A549 (cell line): Measurements from ENCODE around the gene MEG3. TPM values are rescaled to one million over a fixed set of nuclear protein-coding genes. Genes with fewer than 3 reads are reported as not detected.

Experiments used
- ATAC-seq, 2 experiments: fragments of 200-7000 bp in 1 of 2; fragments of >200 bp in 1 of 2; cut with Nextera tagmentation in 1 of 2; cut with Tn5 transposase in 1 of 2; 3 replicates each; pipeline versions ENCODE4 v1.8.0 to v1.9.1; 2018 to 2020; ENCODE audit warnings: mild to moderate bottlenecking in 1 of 2, moderate library complexity in 1 of 2
- CTCF ChIA-PET: fragments of 300-600 bp; sonication (Branson Sonifier 250); formaldehyde crosslinking; extraction: SDS; loops from one replicate; lab custom pipeline; 2021; ENCODE audit warnings: antibody characterized with exemption, inconsistent platforms; lab: Yijun Ruan, JAX
- POLR2A ChIA-PET: fragments of 350-600 bp; formaldehyde crosslinking; extraction: SDS; loops from one replicate; lab custom pipeline; 2021; ENCODE audit warnings: antibody characterized with exemption, inconsistent platforms; lab: Yijun Ruan, JAX
- DNase-seq, 2 experiments: peaks; one replicate each; pipeline versions ENCODE4 v3.0.0 to v3.0.0-alpha.2; 2011 to 2016; ENCODE audit warnings: low read depth in 1 of 2, low spot score in 1 of 2
- FAIRE-seq: peaks from 2 replicates; lab custom pipeline; 2011; peaks lifted over from hg19 to GRCh38; lab: Jason Lieb, UNC
- H3K27ac ChIP-seq, 2 experiments: fragments of >200 bp; sonication (Bioruptor Twin); formaldehyde crosslinking; 3 replicates each; pipeline ENCODE4 v1.5.1; 2016 to 2017
- H3K4me1 ChIP-seq: fragments of >200 bp; sonication (Bioruptor Twin); formaldehyde crosslinking; 3 replicates; pipeline ENCODE4 v1.6.1; 2016
- H3K4me2 ChIP-seq: fragments of >200 bp; sonication (Bioruptor Twin); formaldehyde crosslinking; 3 replicates; pipeline ENCODE4 v1.6.1; 2016
- H3K4me3 ChIP-seq: fragments of >200 bp; sonication (Bioruptor Twin); formaldehyde crosslinking; 3 replicates; pipeline ENCODE4 v1.5.1; 2016
- H3K9me3 ChIP-seq: fragments of >200 bp; sonication (Bioruptor Twin); formaldehyde crosslinking; 3 replicates; pipeline ENCODE4 v1.6.1; 2016
- BHLHE40 ChIP-seq: IDR thresholded peaks from 2 replicates; pipeline ENCODE4 v1.6.1; 2012; ENCODE audit warnings: low read depth, low read length, inconsistent platforms
- CBX8 ChIP-seq: fragments of 200-600 bp; sonication (generic); IDR thresholded peaks from 2 replicates; pipeline ENCODE4 v1.6.1; 2016
- ESRRA ChIP-seq: fragments of 150-350 bp; IDR thresholded peaks from 2 replicates; pipeline ENCODE4 v1.6.1; 2014; ENCODE audit warnings: mild to moderate bottlenecking, low read length, borderline replicate concordance
- FOSL2 ChIP-seq, 2 experiments: fragments of 450-650 bp in 1 of 2; fragments of >200 bp in 1 of 2; sonication (Bioruptor Twin) in 1 of 2; formaldehyde crosslinking; IDR thresholded peaks; 2 replicates each; pipeline versions ENCODE4 v1.5.0 to v1.6.1; 2016 to 2020; ENCODE audit warnings: mild to moderate bottlenecking in 1 of 2, moderate library complexity in 1 of 2
- FOXS1 ChIP-seq: fragments of 250-450 bp; sonication (Bioruptor Pico); IDR thresholded peaks from 2 replicates; pipeline ENCODE4 v1.5.0; 2020; ENCODE audit warnings: mild to moderate bottlenecking, moderate library complexity
- HOXA7 ChIP-seq: fragments of 250-450 bp; sonication (Bioruptor Pico); IDR thresholded peaks from 2 replicates; pipeline ENCODE4 v1.5.0; 2020; ENCODE audit warnings: mild to moderate bottlenecking, moderate library complexity
- HOXB13 ChIP-seq: fragments of 250-450 bp; sonication (Bioruptor Pico); IDR thresholded peaks from 2 replicates; pipeline ENCODE4 v1.5.0; 2020; ENCODE audit warnings: low read depth, mild to moderate bottlenecking, moderate library complexity
- KDM5A ChIP-seq: fragments of 200-600 bp; sonication (generic); IDR thresholded peaks from 2 replicates; pipeline ENCODE4 v1.6.1; 2016; ENCODE audit warnings: antibody characterized with exemption, mild to moderate bottlenecking
- MYC ChIP-seq: IDR thresholded peaks from 2 replicates; pipeline ENCODE4 v1.6.1; 2012; ENCODE audit warnings: mild to moderate bottlenecking, inconsistent platforms, low read length, improper control_type of control experiment, borderline replicate concordance
- NPAS2 ChIP-seq: fragments of 250-450 bp; sonication (Bioruptor Pico); IDR thresholded peaks from 2 replicates; pipeline ENCODE4 v1.8.0; 2022; ENCODE audit warnings: mild to moderate bottlenecking, moderate library complexity, borderline replicate concordance
- PHF8 ChIP-seq: fragments of 200-600 bp; sonication (generic); IDR thresholded peaks from 2 replicates; pipeline ENCODE4 v1.6.1; 2016; ENCODE audit warnings: low read depth, mild to moderate bottlenecking, antibody characterized with exemption, moderate library complexity, borderline replicate concordance
- RNF2 ChIP-seq: fragments of 200-600 bp; sonication (generic); IDR thresholded peaks from 2 replicates; pipeline ENCODE4 v1.6.1; 2016; ENCODE audit warnings: low read depth, mild to moderate bottlenecking, antibody characterized with exemption, moderate library complexity, borderline replicate concordance
- TFCP2L1 ChIP-seq: fragments of 250-450 bp; sonication (Bioruptor Pico); IDR thresholded peaks from 2 replicates; pipeline ENCODE4 v1.5.0; 2021; ENCODE audit warnings: mild to moderate bottlenecking
- ZC3H11A ChIP-seq: fragments of 450-650 bp; IDR thresholded peaks from 2 replicates; pipeline ENCODE4 v1.6.1; 2014; ENCODE audit warnings: antibody characterized with exemption, mild to moderate bottlenecking
- ZFP36 ChIP-seq: fragments of 450-650 bp; IDR thresholded peaks from 2 replicates; pipeline ENCODE4 v1.6.1; 2014; ENCODE audit warnings: borderline replicate concordance; ENCODE audit not compliant: partially characterized antibody
- ZNF302 ChIP-seq: fragments of 250-450 bp; sonication (Bioruptor Pico); IDR thresholded peaks from 2 replicates; pipeline ENCODE4 v1.9.0; 2021; ENCODE audit warnings: inconsistent platforms, mild to moderate bottlenecking, moderate library complexity
- ZSCAN20 ChIP-seq: fragments of 250-450 bp; sonication (Bioruptor Pico); IDR thresholded peaks from 2 replicates; pipeline ENCODE4 v1.8.0; 2022; ENCODE audit warnings: mild to moderate bottlenecking, moderate library complexity
- WGBS: methylation state at CpG from one replicate; pipeline ENCODE4 v1.1.6; 2017; ENCODE audit errors: missing lambda C conversion rate; 5-methylcytosine and 5-hydroxymethylcytosine counted together
- polyA plus RNA-seq, 4 experiments: library from polyadenylated mRNA; depleted of rRNA in 3 of 4; stranded (reverse); fragments of >200 nt; fragmentation: RNase III in 1 of 4; extraction: RNeasy Plus Mini Kit Qiagen cat#74134 plus additional on column Dnase treatment in 1 of 4; gene quantifications; 2 replicates in 3 of 4; 3 replicates in 1 of 4; pipeline ENCODE4 v1.2.3, GENCODE V29; 2011 to 2017
- TF ChIP-seq, protein P1 (sequence below): fragments of >200 bp; sonication (Bioruptor Twin); formaldehyde crosslinking; IDR thresholded peaks from 2 replicates; pipeline ENCODE4 v1.6.1; 2016
- TF ChIP-seq, protein P2 (sequence below): fragments of 450-650 bp; IDR thresholded peaks from 2 replicates; pipeline ENCODE4 v1.6.1; 2014; ENCODE audit warnings: antibody characterized with exemption
- TF ChIP-seq, protein P3 (sequence below): fragments of >200 bp; sonication (Bioruptor Twin); formaldehyde crosslinking; IDR thresholded peaks from 3 replicates; pipeline ENCODE4 v1.5.1; 2016
- TF ChIP-seq, protein P4 (sequence below): fragments of 250-450 bp; sonication (Bioruptor Pico); IDR thresholded peaks from 2 replicates; pipeline ENCODE4 v1.5.0; 2020; ENCODE audit warnings: low read depth, mild to moderate bottlenecking, moderate library complexity
- TF ChIP-seq, protein P5 (sequence below): IDR thresholded peaks from 2 replicates; pipeline ENCODE4 v1.6.1; 2012; ENCODE audit warnings: low read depth, borderline replicate concordance

The MEG3 gene
- polyA plus RNA-seq, 2 of the 4 experiments (the other 2 are of a cell fraction), result 27.0 to 56.7 TPM

DNA sequence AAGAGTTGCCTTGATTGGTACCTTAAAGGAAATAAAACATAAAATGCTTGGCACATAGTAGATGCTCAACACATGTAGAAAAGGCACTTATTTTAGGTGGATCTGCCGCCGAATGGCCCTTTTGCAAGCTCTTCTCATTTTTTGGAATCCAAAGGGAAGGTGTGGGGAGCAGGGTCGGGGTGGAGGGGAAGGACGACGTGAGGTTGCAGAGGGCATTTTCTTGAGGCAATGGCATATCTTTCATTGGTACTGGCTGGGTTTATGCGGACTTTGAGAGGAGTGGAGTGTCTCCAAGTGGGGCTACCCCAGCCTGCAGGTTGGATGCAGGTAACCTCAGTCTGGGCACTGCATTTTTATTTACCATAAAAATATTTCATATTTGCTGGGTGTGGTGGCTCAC, 69.5 kb downstream of the MEG3 start:
- WGBS, result 88% methylated on average over 6 of the region's 6 CpGs
- Histone ChIP-seq H3K4me1 (no peaks in the 10 kb centered on the region), H3K9me3 (no peaks in the 10 kb centered on the region), H3K27ac (no peak overlapping the region), H3K4me3 (no peak overlapping the region), H3K4me2 (no peak overlapping the region)
- ATAC-seq, result no peak
- ChIA-PET POLR2A (no interaction called here), CTCF (interaction anchor here (0.7 kb wide), 1 partner anchor 339 kb away, joined by 3 read pairs; no protein-coding TSS in a partner anchor)
- FAIRE-seq, result no peak
- DNase-seq, result no peak
- TF ChIP-seq, protein P1, sequence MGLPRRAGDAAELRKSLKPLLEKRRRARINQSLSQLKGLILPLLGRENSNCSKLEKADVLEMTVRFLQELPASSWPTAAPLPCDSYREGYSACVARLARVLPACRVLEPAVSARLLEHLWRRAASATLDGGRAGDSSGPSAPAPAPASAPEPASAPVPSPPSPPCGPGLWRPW, result no peak
- no peak for TF ChIP-seq ZFP36
- no peak for TF ChIP-seq HOXB13 (CRISPR knock-in tag)

DNA sequence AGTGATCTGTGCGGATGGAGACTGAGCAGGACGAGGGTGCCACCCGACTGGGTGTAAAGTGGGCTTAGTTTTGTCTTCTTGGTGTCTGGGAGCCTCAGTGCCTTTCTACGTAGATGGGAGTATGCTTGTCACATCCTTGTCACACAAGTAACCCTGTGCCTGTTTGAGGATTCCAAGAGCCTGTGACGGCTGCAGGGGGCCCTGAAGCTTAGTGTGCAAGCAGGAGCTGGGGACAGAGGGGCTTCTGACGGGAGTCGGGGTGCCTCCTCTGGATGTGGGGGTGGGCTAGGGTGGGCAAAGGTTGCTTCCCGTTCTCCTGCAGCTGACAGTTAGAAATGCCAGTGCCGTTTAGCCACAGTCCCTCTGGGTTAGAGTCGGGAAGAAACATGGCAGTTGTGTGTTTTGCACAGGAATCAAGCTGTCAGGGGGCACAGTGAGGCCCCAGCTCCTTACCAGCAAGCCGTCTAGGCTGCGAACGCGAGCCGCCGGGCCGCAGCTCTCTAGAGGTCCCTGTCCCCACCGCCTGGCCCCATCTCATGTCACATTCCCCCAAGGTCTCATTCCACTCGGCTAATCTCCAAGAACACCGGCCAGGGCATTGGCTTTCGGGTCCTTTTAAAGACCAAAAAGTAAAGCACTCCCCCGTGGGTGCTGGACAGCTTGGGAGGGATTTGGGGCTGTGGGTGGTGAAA, 70.6 kb downstream of the MEG3 start:
- ATAC-seq, result no peak
- no peak for FAIRE-seq
- H3K4me3 ChIP-seq, result no peak overlapping the region
- DNase-seq, result no peak
- CTCF ChIA-PET, result interaction anchor here (0.9 kb wide), 1 partner anchor 475 kb away, joined by 3 read pairs; no protein-coding TSS in a partner anchor
- H3K27ac ChIP-seq, result no peak overlapping the region
- H3K4me1 ChIP-seq, result no peaks in the 10 kb centered on the region
- POLR2A ChIA-PET, result no interaction called here
- no peak overlapping the region for H3K4me2 ChIP-seq
- TF ChIP-seq, protein P2, sequence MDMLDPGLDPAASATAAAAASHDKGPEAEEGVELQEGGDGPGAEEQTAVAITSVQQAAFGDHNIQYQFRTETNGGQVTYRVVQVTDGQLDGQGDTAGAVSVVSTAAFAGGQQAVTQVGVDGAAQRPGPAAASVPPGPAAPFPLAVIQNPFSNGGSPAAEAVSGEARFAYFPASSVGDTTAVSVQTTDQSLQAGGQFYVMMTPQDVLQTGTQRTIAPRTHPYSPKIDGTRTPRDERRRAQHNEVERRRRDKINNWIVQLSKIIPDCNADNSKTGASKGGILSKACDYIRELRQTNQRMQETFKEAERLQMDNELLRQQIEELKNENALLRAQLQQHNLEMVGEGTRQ, result no peak
- TF ChIP-seq FOXS1 (CRISPR knock-in tag) (no peak), NPAS2 (no peak), KDM5A (no peak), ESRRA (no peak), MYC (no peak), TFCP2L1 (CRISPR knock-in tag) (no peak), ZSCAN20 (CRISPR knock-in tag) (no peak), PHF8 (no peak), RNF2 (no peak), CBX8 (no peak), ZC3H11A (no peak), ZFP36 (no peak), ZNF302 (no peak), HOXA7 (CRISPR knock-in tag) (no peak), BHLHE40 (no peak), FOSL2 (IDR thresholded peaks at IDR 0.05) (no peak), FOSL2 (CRISPR knock-in tag; IDR thresholded peaks at IDR 0.05) (no peak)
- TF ChIP-seq, protein P3, sequence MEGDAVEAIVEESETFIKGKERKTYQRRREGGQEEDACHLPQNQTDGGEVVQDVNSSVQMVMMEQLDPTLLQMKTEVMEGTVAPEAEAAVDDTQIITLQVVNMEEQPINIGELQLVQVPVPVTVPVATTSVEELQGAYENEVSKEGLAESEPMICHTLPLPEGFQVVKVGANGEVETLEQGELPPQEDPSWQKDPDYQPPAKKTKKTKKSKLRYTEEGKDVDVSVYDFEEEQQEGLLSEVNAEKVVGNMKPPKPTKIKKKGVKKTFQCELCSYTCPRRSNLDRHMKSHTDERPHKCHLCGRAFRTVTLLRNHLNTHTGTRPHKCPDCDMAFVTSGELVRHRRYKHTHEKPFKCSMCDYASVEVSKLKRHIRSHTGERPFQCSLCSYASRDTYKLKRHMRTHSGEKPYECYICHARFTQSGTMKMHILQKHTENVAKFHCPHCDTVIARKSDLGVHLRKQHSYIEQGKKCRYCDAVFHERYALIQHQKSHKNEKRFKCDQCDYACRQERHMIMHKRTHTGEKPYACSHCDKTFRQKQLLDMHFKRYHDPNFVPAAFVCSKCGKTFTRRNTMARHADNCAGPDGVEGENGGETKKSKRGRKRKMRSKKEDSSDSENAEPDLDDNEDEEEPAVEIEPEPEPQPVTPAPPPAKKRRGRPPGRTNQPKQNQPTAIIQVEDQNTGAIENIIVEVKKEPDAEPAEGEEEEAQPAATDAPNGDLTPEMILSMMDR, result no peak
- TF ChIP-seq, protein P4, sequence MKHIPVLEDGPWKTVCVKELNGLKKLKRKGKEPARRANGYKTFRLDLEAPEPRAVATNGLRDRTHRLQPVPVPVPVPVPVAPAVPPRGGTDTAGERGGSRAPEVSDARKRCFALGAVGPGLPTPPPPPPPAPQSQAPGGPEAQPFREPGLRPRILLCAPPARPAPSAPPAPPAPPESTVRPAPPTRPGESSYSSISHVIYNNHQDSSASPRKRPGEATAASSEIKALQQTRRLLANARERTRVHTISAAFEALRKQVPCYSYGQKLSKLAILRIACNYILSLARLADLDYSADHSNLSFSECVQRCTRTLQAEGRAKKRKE (CRISPR knock-in tag), result no peak
- TF ChIP-seq, protein P5, sequence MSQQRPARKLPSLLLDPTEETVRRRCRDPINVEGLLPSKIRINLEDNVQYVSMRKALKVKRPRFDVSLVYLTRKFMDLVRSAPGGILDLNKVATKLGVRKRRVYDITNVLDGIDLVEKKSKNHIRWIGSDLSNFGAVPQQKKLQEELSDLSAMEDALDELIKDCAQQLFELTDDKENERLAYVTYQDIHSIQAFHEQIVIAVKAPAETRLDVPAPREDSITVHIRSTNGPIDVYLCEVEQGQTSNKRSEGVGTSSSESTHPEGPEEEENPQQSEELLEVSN, result no peak
- H3K9me3 ChIP-seq, result no peaks in the 10 kb centered on the region
- 81% methylated on average over 16 of the region's 22 CpGs for WGBS
